Immature natural killer cell (primary cell): ENCODE data around the gene ETHE1. TPM values are rescaled to one million over a fixed set of nuclear protein-coding genes. Genes with fewer than 3 reads are reported as not detected.

ENCODE experiments used
- DNase-seq, 3 donors: peaks; one replicate each; pipeline ENCODE4 v3.0.0; 2022; ENCODE audit warnings: mixed read lengths in 1 of 3
- H3K27ac Mint-ChIP-seq, 6 donors: one replicate each; pipeline ENCODE4 v1.8.0; 2020; ENCODE audit warnings: mixed read lengths in 6 of 6, mild to moderate bottlenecking in 5 of 6, inconsistent platforms in 4 of 6, moderate library complexity in 3 of 6
- H3K27me3 Mint-ChIP-seq, 3 donors: one replicate each; pipeline ENCODE4 v1.8.0; 2020 to 2021; ENCODE audit warnings: low read depth in 3 of 3, mild to moderate bottlenecking in 3 of 3, mixed read lengths in 3 of 3, moderate library complexity in 3 of 3, inconsistent platforms in 1 of 3
- H3K36me3 Mint-ChIP-seq, 3 donors: one replicate each; pipeline ENCODE4 v1.8.0; 2020; ENCODE audit warnings: mixed read lengths in 3 of 3, inconsistent platforms in 2 of 3, mild to moderate bottlenecking in 2 of 3
- H3K4me1 Mint-ChIP-seq, 2 donors: one replicate each; pipeline ENCODE4 v1.8.0; 2020; ENCODE audit warnings: inconsistent platforms in 2 of 2, mild to moderate bottlenecking in 2 of 2, mixed read lengths in 2 of 2, moderate library complexity in 1 of 2
- H3K4me3 Mint-ChIP-seq, 5 donors: one replicate each; pipeline ENCODE4 v1.8.0; 2020; ENCODE audit warnings: mild to moderate bottlenecking in 5 of 5, mixed read lengths in 5 of 5, inconsistent platforms in 3 of 5, moderate library complexity in 3 of 5
- H3K9me3 Mint-ChIP-seq, 6 donors: one replicate each; pipeline ENCODE4 v1.8.0; 2020; ENCODE audit warnings: mild to moderate bottlenecking in 6 of 6, mixed read lengths in 6 of 6, inconsistent platforms in 4 of 6, moderate library complexity in 3 of 6
- polyA plus RNA-seq, 3 donors: library from polyadenylated mRNA; unstranded; fragments of 300-500 nt; fragmentation: Illumina TruSeq; gene quantifications; one replicate each; pipeline ENCODE4 v1.2.3, GENCODE V29; 2021

The ETHE1 gene
- polyA plus RNA-seq, 3 donors from 2014 or later: 70.5 to 156 (median 74.5) TPM

DNA sequence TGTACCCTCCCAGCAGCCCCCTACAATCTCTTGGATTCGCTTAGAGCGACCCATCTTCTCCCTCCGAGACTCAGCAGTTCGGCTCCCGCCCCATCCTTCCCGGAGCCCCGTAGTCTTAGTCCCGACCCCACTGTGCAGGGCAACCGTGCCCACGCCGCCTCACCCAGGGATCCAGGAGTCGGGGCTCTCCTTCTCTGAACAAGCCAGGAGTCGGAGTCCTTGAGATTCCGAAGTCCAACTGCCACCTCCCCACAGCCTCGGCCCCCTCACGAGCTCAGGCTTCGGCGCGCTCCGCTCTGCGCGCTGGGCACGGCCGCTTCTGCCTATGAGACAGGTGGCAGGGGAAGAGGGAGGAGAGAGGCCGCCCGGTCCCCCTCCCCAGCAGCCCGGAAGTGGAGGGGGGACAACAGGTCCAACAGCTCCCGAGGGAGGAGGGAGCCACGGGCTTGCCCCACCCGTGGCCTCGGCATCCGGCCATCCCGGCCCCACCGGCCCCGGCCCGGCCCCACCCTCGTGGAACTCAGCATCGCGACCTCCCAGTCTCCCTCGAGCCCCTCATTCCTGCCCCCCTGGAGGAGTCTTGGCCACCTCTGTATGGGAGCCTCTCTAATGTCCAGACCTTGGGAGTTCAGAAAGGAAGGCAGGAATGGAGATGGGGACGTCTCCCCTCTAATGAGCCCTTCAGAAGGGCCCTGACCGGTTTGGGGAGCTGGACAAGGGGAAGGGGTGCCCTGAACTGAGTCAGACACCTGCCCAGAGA is 22.4 kb downstream of the ETHE1 start, which contains the start of gene PHLDB3:
PHLDB3 (minus strand) TSS at position 321 of the 760 bp plus-strand sequence. CDS start 628 bp downstream, outside the sequence.
- peaks cover 0 to 8% (median 3%) of the 10 kb centered on the region in 3 donors for H3K27me3 Mint-ChIP-seq
- peaks cover 7 to 10% (median 9%) of the 10 kb centered on the region in 3 donors for H3K36me3 Mint-ChIP-seq
- H3K27ac Mint-ChIP-seq: peak within 1 kb of the TSS; percentile 81 to 95 (median 92)
- peak within 1 kb of the TSS; percentile 86 to 98 (median 93) for H3K4me3 Mint-ChIP-seq
- no peak for DNase-seq
- H3K9me3 Mint-ChIP-seq: no peaks in the 10 kb centered on the region
- peaks cover 23 to 26% of the 10 kb centered on the region in 2 donors for H3K4me1 Mint-ChIP-seq

DNA sequence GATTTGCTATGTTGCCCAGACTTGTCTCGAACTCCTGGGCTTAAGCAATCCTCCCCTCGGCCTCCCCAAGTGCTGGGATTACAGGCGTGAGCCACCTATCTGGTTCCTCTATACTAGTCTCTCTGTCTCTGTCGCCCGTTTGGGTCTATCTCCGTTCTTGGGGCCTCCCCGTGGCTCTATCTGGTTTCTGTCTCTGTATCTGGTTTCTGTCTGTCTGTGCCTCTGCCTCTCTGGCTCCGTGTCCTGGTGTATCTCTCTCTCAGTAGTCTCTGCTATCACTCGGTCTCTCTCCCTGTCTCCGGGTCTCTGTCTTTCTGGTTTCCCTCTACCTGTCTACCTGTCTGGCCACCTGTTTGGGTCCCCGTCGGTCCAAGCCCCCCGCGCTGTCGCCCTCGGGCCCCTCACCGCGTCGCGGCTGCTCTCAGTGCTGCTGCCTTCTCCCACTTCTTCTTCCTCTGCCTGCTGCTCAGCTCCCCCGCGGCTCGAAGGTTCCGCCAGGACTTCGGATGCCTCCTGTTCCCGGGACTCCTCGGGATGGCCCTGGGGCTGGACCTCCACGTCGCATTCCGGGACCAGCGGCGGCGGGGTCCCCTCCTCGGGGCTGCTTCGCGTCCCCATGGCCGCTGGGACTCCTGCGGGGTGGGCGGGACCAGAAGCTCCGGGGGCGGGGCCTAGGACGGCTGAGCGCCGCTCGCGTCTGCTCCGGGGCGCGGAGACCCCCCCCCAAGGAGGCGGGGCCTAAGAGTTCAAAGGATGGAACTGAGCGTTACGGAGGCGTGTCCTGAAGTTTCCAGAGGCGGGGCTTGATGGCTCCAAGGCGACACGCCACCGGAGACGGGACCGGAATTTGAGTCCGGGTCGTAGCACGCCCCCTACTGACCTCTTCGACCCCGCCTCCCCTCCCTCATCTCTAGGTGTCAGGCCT is 23.2 kb downstream of the ETHE1 start:
- H3K36me3 Mint-ChIP-seq: peaks cover 3 to 15% (median 6%) of the 10 kb centered on the region in 3 donors

GRCh38 chr19:43502419-43502976 is 24.5 kb downstream of the ETHE1 start:
- Mint-ChIP-seq H3K27me3 (peaks cover 0 to 7% (median 3%) of the 10 kb centered on the region in 3 donors), H3K27ac (peak overlapping the region; percentile 10 to 95 (median 90)), H3K4me1 (peaks cover 23 to 26% of the 10 kb centered on the region in 2 donors)

More for the DNA sequence above, 23.2 kb downstream of the ETHE1 start:
- Mint-ChIP-seq H3K27ac (peak overlapping the region; percentile 81 to 95 (median 92)), H3K27me3 (peaks cover 0 to 8% (median 3%) of the 10 kb centered on the region in 3 donors), H3K9me3 (no peaks in the 10 kb centered on the region), H3K4me3 (peak overlapping the region; percentile 86 to 98 (median 93)), H3K4me1 (peaks cover 23 to 26% of the 10 kb centered on the region in 2 donors)
- DNase-seq: peak; percentile 94 to 97 (median 95)

DNA sequence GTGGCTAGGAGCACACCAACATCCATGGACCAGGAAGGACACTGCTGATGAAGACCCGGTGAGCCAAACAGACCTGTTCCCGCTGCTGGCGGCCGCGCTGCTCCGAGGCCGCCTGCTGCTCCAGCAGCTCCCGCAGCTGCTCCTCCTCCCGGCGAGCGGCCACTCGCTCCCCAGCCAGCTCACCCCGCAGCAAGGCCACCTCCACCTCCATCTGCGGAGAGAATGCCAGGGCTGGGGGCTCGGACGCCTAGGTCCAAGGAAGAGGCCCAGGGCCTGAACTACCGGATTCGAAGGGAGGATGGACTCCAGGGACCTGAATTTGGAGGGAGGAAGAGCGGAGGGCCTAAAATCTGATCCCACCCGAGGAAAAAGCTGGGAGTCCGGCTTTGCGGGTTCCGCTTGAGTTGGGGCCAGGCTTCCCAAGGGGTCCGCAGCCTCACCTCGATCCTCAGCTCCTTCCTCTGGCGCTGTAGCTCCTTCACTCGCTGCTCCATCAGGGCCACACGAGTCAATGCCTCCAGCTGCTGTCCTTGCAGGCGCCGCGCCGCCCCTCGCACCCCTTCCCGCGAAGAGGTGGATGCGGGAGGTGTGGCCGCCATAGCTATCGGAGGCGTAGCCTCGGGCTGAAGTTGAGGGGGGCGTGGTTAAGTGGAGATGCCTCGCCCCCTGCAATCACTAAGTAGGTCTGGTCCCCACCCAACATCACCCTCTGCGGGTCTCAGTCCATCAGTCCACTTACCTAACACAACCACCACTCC is 25.2 kb downstream of the ETHE1 start:
- Mint-ChIP-seq H3K9me3 (no peaks in the 10 kb centered on the region), H3K4me1 (peaks cover 23 to 26% of the 10 kb centered on the region in 2 donors), H3K36me3 (peaks cover 2 to 14% (median 6%) of the 10 kb centered on the region in 3 donors), H3K27ac (no peak overlapping the region), H3K27me3 (peaks cover 0 to 7% (median 3%) of the 10 kb centered on the region in 3 donors), H3K4me3 (peak overlapping the region in 2 of 5 donors; percentile 22 to 33)
- DNase-seq: no peak

More at GRCh38 chr19:43502419-43502976, 24.5 kb downstream of the ETHE1 start:
- no peak for DNase-seq
- Mint-ChIP-seq H3K9me3 (no peaks in the 10 kb centered on the region), H3K4me3 (peak overlapping the region; percentile 43 to 98 (median 89)), H3K36me3 (peaks cover 0 to 12% (median 4%) of the 10 kb centered on the region in 3 donors)

DNA sequence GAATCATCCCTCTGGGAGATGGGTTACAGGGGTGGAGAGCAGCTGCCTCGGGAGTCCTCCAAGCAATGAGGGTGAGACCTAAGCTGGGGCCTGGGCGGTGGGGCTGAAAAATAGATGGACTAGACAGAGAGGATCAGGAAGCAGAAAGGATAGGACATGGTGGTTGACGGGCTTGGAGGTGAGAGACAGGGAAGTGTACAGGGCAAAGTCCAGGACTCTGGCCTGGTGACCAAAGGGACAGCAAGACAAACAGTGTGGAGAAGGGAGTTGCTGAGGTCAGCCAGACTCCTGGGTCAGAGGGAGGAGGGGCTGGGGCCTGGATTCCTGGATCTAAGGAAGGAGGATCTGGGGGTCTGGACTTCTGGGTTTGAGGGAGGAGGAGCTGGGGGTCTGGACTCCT is 28.0 kb downstream of the ETHE1 start:
- Mint-ChIP-seq H3K9me3 (no peaks in the 10 kb centered on the region), H3K4me3 (no peak overlapping the region), H3K36me3 (peaks cover 13 to 21% (median 13%) of the 10 kb centered on the region in 3 donors), H3K27ac (peak overlapping the region in 3 of 6 donors; percentile 7 to 41 (median 22)), H3K4me1 (peaks cover 13 to 16% of the 10 kb centered on the region in 2 donors), H3K27me3 (peaks cover 0 to 7% (median 3%) of the 10 kb centered on the region in 3 donors)
- no peak for DNase-seq

GRCh38 chr19:43498233-43498842 is 28.7 kb downstream of the ETHE1 start:
- no peaks in the 10 kb centered on the region for H3K9me3 Mint-ChIP-seq
- peaks cover 0 to 4% (median 3%) of the 10 kb centered on the region in 3 donors for H3K27me3 Mint-ChIP-seq
- H3K4me3 Mint-ChIP-seq: peak overlapping the region in 1 of 5 donors; percentile 1
- peak overlapping the region in 4 of 6 donors; percentile 1 to 36 (median 25) for H3K27ac Mint-ChIP-seq
- H3K4me1 Mint-ChIP-seq: peaks cover 8 to 9% of the 10 kb centered on the region in 2 donors
- H3K36me3 Mint-ChIP-seq: peaks cover 13 to 21% (median 13%) of the 10 kb centered on the region in 3 donors
- DNase-seq: no peak

- no peaks in the 10 kb centered on the region for H3K9me3 Mint-ChIP-seq
Measured at GRCh38 chr19:43496960-43497359, 30.0 kb downstream of the ETHE1 start.

DNA sequence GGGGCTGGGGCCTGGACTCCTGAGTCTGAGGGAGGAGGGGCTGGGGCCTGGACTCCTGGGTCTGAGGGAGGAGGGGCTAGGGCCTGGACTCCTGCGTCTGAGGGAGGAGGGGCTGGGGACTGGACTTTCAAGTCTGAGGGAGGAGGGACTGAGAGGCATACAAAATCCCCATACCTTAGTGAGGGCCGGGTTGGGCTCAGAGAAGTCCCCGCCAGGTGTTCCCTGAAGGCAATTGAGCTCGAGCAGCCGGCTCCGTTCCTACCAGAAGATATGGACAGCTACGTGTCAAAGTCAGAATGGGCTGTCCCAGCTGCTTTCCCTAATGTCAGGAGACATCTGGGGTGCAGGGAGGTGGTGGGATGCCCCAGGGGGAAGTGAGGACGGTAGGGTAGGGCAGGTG is 31.9 kb downstream of the ETHE1 start:
- Mint-ChIP-seq H3K4me1 (no peaks in the 10 kb centered on the region), H3K9me3 (no peaks in the 10 kb centered on the region), H3K4me3 (no peak overlapping the region), H3K36me3 (peaks cover 10 to 17% (median 13%) of the 10 kb centered on the region in 3 donors), H3K27ac (no peak overlapping the region), H3K27me3 (peaks cover 0 to 4% (median 0%) of the 10 kb centered on the region in 3 donors)
- no peak for DNase-seq

More at GRCh38 chr19:43496960-43497359, 30.0 kb downstream of the ETHE1 start:
- no peak for DNase-seq
- H3K27me3 Mint-ChIP-seq: peaks cover 0 to 4% (median 0%) of the 10 kb centered on the region in 3 donors
- H3K4me1 Mint-ChIP-seq: peaks cover 0 to 1% of the 10 kb centered on the region in 2 donors
- peaks cover 13 to 21% (median 13%) of the 10 kb centered on the region in 3 donors for H3K36me3 Mint-ChIP-seq
- no peak overlapping the region for H3K27ac Mint-ChIP-seq
- no peak overlapping the region for H3K4me3 Mint-ChIP-seq

DNA sequence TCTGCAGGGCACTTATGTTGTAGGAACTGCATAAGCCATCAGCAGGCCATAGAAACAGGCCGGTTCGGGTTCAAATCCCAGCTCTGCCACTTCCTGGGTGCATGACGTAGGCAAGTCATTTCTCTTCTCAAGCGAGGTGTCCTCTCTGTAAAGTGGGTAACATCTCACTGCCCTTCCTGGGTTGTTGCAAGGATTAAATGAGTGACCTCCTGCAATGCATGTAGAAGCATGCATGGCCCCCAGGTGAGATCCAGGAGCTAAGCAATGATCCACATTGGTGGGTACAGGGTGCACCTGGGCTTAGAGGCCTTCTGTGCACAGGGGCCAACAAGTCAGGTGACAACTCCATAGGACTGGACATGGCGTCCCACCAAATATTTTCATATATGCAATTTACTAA is 36.2 kb downstream of the ETHE1 start:
- Mint-ChIP-seq H3K27me3 (peaks cover 0 to 3% (median 0%) of the 10 kb centered on the region in 3 donors), H3K27ac (no peak overlapping the region), H3K4me1 (no peaks in the 10 kb centered on the region), H3K9me3 (no peaks in the 10 kb centered on the region), H3K4me3 (no peak overlapping the region), H3K36me3 (peaks cover 3 to 7% (median 3%) of the 10 kb centered on the region in 3 donors)
- DNase-seq: no peak

DNA sequence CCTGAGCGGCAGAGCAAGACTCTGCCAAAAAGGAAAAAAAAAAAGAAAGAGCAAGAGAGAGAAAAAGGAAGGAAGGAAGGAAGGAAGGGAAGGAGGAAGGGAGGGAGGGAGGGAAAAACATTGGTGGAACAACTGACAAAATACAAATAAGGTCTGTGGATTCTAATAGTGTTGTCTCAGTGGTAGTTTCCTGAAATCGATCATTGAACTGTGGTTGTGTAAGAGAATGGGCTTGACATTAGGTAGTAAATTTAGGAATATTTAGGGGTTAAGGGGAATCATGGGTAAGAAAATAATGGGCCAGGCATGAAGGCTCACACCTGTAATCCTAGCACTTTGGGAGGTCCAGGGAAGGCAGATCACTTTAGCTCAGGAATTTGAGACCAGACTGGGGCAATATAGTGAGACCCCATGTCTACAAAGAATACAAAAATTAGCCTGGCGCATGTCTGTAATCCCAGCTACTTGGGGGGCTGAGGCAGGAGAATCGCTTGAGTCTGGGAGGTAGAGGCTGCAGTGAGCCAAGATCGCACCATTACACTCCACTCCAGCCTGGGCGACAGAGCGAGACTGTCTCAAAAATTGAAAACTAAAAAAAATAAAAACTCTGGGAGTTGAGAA is 36.9 kb downstream of the ETHE1 start:
- Mint-ChIP-seq H3K4me1 (no peaks in the 10 kb centered on the region), H3K27ac (peak overlapping the region in 1 of 6 donors; percentile 33), H3K4me3 (no peak overlapping the region)

DNA sequence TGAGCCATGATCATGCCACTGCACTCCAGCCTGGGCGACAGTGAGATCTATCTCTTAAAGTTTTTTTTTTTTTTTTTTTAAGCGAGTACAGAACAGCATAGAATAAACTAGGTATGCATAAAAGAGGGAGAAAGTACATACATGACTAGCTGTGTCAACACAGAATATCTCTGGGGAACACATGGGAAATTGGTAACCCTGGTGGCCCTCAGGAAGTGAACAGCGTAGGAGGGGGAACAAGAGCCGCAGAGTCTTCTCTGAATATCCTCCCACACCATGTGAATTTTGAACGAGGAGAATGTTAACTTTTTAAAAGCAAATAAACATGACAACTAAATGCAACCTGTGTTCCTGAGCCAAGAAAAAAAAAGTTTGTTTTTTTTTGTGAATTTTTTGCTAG is 37.7 kb downstream of the ETHE1 start:
- peaks cover 0 to 4% (median 0%) of the 10 kb centered on the region in 3 donors for H3K36me3 Mint-ChIP-seq
- no peak overlapping the region for H3K4me3 Mint-ChIP-seq
- no peaks in the 10 kb centered on the region for H3K4me1 Mint-ChIP-seq
- no peak for DNase-seq
- H3K9me3 Mint-ChIP-seq: no peaks in the 10 kb centered on the region
- H3K27me3 Mint-ChIP-seq: peaks cover 0 to 3% (median 0%) of the 10 kb centered on the region in 3 donors
- H3K27ac Mint-ChIP-seq: peak overlapping the region in 1 of 6 donors; percentile 24

More for the DNA sequence above, 36.9 kb downstream of the ETHE1 start:
- Mint-ChIP-seq H3K9me3 (no peaks in the 10 kb centered on the region), H3K27me3 (peaks cover 0 to 3% (median 0%) of the 10 kb centered on the region in 3 donors), H3K36me3 (peaks cover 0 to 4% (median 0%) of the 10 kb centered on the region in 3 donors)
- no peak for DNase-seq

DNA sequence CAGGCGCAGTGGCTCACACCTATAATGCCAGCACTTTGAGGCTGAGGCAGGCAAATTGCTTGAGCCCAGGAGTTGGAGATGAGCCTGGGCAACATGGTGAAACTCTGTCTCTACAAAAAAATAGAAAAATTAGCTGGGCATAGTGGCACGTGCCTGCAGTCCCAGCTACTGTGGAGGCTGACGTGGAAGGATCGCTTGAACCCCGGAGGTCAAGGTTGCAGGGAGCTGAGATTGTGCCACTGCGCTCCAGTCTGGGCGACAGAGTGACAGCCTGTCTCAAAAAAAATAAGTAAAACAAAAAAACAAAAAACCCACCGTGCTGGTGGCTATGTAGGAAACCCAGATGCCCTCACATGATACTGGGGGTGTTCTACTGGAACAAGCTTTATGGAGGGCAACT is 38.8 kb downstream of the ETHE1 start:
- Mint-ChIP-seq H3K36me3 (peaks cover 0 to 4% (median 0%) of the 10 kb centered on the region in 3 donors), H3K9me3 (no peaks in the 10 kb centered on the region), H3K27ac (no peak overlapping the region), H3K27me3 (peaks cover 0 to 3% (median 0%) of the 10 kb centered on the region in 3 donors), H3K4me3 (no peak overlapping the region), H3K4me1 (no peaks in the 10 kb centered on the region)
- DNase-seq: no peak
